ENCODE data around the gene CAB39L. TPM values are rescaled to one million over a fixed set of nuclear protein-coding genes. Genes with fewer than 3 reads are reported as not detected.
A peak's percentile ranks its signal among the peaks of the same experiment; 100 is the strongest.

CAB39L gene
- total and polyA plus RNA-seq, 9 of the 15 experiments (the other 6 are each of a cell fraction or from before 2014, with no cell fraction given) = 1.1 to 4.2 (median 2.6) TPM

DNA sequence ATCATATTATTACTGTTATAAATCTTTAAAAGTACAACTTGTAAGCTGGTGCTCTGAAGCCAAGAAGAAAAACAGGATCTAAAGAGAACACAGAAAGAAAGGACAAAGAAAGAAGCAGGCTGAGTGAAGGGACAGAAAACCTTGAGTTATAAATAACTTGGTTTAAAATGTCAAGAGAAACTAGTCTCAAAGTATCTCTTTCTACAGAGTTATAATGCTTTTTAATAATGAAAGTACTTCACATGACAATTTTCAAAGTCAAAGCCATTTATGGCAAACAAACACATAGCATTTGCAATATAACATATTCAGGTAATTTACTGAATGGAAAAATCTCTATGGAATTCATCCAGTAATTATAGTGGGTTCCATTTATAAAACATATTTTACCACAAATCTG, 33.4 kb downstream of the CAB39L start (continued):
- TF ChIP-seq ZNF707 (CRISPR knock-in tag; conservative IDR thresholded peaks at IDR 0.05) = no peak
- TF ChIP-seq ZBTB26 (CRISPR knock-in tag; IDR thresholded peaks at IDR 0.05) = no peak

GRCh38 chr13:49410006-49410405, 33.9 kb downstream of the CAB39L start:
- H3K9ac ChIP-seq (ENCODE audit: insufficient read depth in 1 of 2, low read depth in 2 of 2, low read length in 2 of 2) = no peak overlapping the region
- H3K9me3 ChIP-seq (replicated peaks; ENCODE audit: control insufficient read depth, insufficient read depth, low read depth, low read length) = 0 out of 2 replicates have a peak, but pooled peaks cover 1% of the 10 kb centered on the region
- in situ Hi-C loops (cut with MboI) (no loop called here), intact Hi-C loops (cut with micrococcal nuclease) (loop anchor here (10.0 kb wide), 1 partner anchor 65 kb away; no protein-coding TSS in a partner anchor)
- TF ChIP-seq ARNT (IDR thresholded peaks at IDR 0.05) (no peak), ZNF696 (CRISPR knock-in tag; conservative IDR thresholded peaks at IDR 0.05) (no peak), MYNN (IDR thresholded peaks at IDR 0.05) (no peak), MYNN (CRISPR knock-in tag; IDR thresholded peaks at IDR 0.05) (no peak), NR2C1 (IDR thresholded peaks at IDR 0.05) (no peak), NR2C1 (tag; IDR thresholded peaks at IDR 0.05) (no peak), RNF2 (IDR thresholded peaks at IDR 0.05) (no peak), HSF4 (CRISPR knock-in tag; IDR thresholded peaks at IDR 0.05; ENCODE audit: borderline replicate concordance) (no peak), NR0B1 (IDR thresholded peaks at IDR 0.05; ENCODE audit: partially characterized antibody) (no peak), ZNF165 (CRISPR knock-in tag; IDR thresholded peaks at IDR 0.05; ENCODE audit: borderline replicate concordance) (no peak), ZNF589 (CRISPR knock-in tag; IDR thresholded peaks at IDR 0.05; ENCODE audit: low read depth) (no peak), TAL1 (IDR thresholded peaks at IDR 0.05) (no peak), CGGBP1 (CRISPR knock-in tag; IDR thresholded peaks at IDR 0.05) (no peak), ESRRB (CRISPR knock-in tag; IDR thresholded peaks at IDR 0.05; ENCODE audit: borderline replicate concordance) (no peak), THRAP3 (IDR thresholded peaks at IDR 0.05; ENCODE audit: borderline replicate concordance) (no peak), POLR2A (conservative IDR thresholded peaks at IDR 0.05) (no peak), ZEB2 (IDR thresholded peaks at IDR 0.05) (no peak)
- TF ChIP-seq, protein P1, sequence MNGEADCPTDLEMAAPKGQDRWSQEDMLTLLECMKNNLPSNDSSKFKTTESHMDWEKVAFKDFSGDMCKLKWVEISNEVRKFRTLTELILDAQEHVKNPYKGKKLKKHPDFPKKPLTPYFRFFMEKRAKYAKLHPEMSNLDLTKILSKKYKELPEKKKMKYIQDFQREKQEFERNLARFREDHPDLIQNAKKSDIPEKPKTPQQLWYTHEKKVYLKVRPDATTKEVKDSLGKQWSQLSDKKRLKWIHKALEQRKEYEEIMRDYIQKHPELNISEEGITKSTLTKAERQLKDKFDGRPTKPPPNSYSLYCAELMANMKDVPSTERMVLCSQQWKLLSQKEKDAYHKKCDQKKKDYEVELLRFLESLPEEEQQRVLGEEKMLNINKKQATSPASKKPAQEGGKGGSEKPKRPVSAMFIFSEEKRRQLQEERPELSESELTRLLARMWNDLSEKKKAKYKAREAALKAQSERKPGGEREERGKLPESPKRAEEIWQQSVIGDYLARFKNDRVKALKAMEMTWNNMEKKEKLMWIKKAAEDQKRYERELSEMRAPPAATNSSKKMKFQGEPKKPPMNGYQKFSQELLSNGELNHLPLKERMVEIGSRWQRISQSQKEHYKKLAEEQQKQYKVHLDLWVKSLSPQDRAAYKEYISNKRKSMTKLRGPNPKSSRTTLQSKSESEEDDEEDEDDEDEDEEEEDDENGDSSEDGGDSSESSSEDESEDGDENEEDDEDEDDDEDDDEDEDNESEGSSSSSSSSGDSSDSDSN (IDR thresholded peaks at IDR 0.05; ENCODE audit: borderline replicate concordance in 1 of 2, low read depth in 2 of 2, low read length in 2 of 2) = no peak
- H3K36me3 ChIP-seq (ENCODE audit: control insufficient read depth, insufficient read depth, low read length) = no peaks in the 10 kb centered on the region
- no peak overlapping the region for H3K4me2 ChIP-seq (ENCODE audit: insufficient read depth, low read length)
- CTCF ChIA-PET (ENCODE audit: low intra/inter-chr PET ratio) = no interaction called here
- H3K27me3 ChIP-seq (ENCODE audit: control insufficient read depth in 2 of 2, insufficient read depth in 2 of 2, low read length in 2 of 2) = no peaks in the 10 kb centered on the region
- WGBS (ENCODE audit: insufficient coverage, low coverage, missing lambda C conversion rate) = 32% methylated on average over 3 of the region's 4 CpGs
- DNase-seq (ENCODE audit: extremely low read depth in 1 of 4, low spot score in 3 of 4) (no peak), FAIRE-seq (no peak), ATAC-seq (no peak)
- POLR2A ChIA-PET = no interaction called here
- H3K9me1 ChIP-seq (ENCODE audit: control insufficient read depth, insufficient read depth, low read length) = no peaks in the 10 kb centered on the region
- H3K27ac ChIP-seq (ENCODE audit: extremely low read depth, low read depth, low read length) = no peak overlapping the region
- H3K4me3 ChIP-seq = no peak overlapping the region
- H4K20me1 ChIP-seq (replicated peaks; ENCODE audit: control insufficient read depth, insufficient read depth, low read length) = no peaks in the 10 kb centered on the region
- BruUV-seq (replicated peaks) = no TSS peak
- H3K79me2 ChIP-seq (ENCODE audit: control insufficient read depth, insufficient read depth, low read length) = no peaks in the 10 kb centered on the region
- peak overlapping the region; percentile 55; the same call in 1 of the 2 replicates for H2AFZ ChIP-seq (ENCODE audit: low read depth, low read length)
- no peaks in the 10 kb centered on the region for H3K4me1 ChIP-seq (replicated peaks in 1 of 2; ENCODE audit: control insufficient read depth in 2 of 2, insufficient read depth in 2 of 2, low read length in 2 of 2)

Data from K562 (cell line).